GM21515 (cell line): Measurements from ENCODE around the gene PRR7.

Experiments used
- ATAC-seq: cut with Tn5 transposase; IDR thresholded peaks from one replicate; pipeline ENCODE4 v1.9.1; 2021; ENCODE audit not compliant: unreplicated experiment

PRR7 gene

GRCh38 chr5:177449140-177450061 lies 2.8 kb downstream of the PRR7 start:
- no peak for ATAC-seq

GRCh38 chr5:177450667-177451424 lies 4.2 kb downstream of the PRR7 start:
- no peak for ATAC-seq

- ATAC-seq: no peak
Observed at GRCh38 chr5:177452688-177453638, 6.3 kb downstream of the PRR7 start.

- ATAC-seq: peak; percentile 3
Observed at GRCh38 chr5:177453852-177454396, 7.3 kb downstream of the PRR7 start.

GRCh38 chr5:177454397-177455035 lies 7.9 kb downstream of the PRR7 start:
- ATAC-seq: peak; percentile 47

- ATAC-seq: peak; percentile 45
Observed at GRCh38 chr5:177455036-177455660, 8.5 kb downstream of the PRR7 start.

- peak; percentile 16 for ATAC-seq
Observed at GRCh38 chr5:177455661-177456590, 9.3 kb downstream of the PRR7 start.

GRCh38 chr5:177456591-177456964 lies 10.0 kb downstream of the PRR7 start:
- no peak for ATAC-seq

- ATAC-seq: peak; percentile 38
Observed at GRCh38 chr5:177456976-177457851, 10.6 kb downstream of the PRR7 start.

- no peak for ATAC-seq
Observed at GRCh38 chr5:177457852-177458681, 11.5 kb downstream of the PRR7 start.

- ATAC-seq: no peak
Observed at GRCh38 chr5:177458912-177459350, 12.3 kb downstream of the PRR7 start.

- ATAC-seq: no peak
Observed at GRCh38 chr5:177459357-177459756, 12.7 kb downstream of the PRR7 start.

GRCh38 chr5:177459819-177460628 lies 13.4 kb downstream of the PRR7 start:
- no peak for ATAC-seq

- ATAC-seq: no peak
Observed at GRCh38 chr5:177462021-177462670, 15.5 kb downstream of the PRR7 start.

- ATAC-seq: no peak
Observed at GRCh38 chr5:177465044-177465443, 18.4 kb downstream of the PRR7 start.
